Upper lobe of left lung (tissue), 4 donors: Measurements from ENCODE around the gene PRKCA.

Source experiments
- POLR2A ChIP-seq, 4 donors: fragments of 450-650 bp; IDR thresholded peaks; one replicate each; pipeline ENCODE4 v1.5.1; 2016 to 2017; ENCODE audit warnings: antibody characterized with exemption in 4 of 4, mild to moderate bottlenecking in 2 of 4
- POLR2AphosphoS5 ChIP-seq, 2 donors: sonication (generic); formaldehyde crosslinking; IDR thresholded peaks; one replicate each; pipeline ENCODE4 v1.5.1; 2017; ENCODE audit warnings: antibody characterized with exemption in 2 of 2
- TF ChIP-seq, protein P1 (sequence below), 6 experiments: fragments of 450-650 bp in 4 of 6; fragments of 200-600 bp in 2 of 6; sonication (generic) in 2 of 6; IDR thresholded peaks; one replicate each; pipeline ENCODE4 v1.5.1; 2016 to 2019; ENCODE audit warnings: antibody characterized with exemption in 6 of 6

DNA sequence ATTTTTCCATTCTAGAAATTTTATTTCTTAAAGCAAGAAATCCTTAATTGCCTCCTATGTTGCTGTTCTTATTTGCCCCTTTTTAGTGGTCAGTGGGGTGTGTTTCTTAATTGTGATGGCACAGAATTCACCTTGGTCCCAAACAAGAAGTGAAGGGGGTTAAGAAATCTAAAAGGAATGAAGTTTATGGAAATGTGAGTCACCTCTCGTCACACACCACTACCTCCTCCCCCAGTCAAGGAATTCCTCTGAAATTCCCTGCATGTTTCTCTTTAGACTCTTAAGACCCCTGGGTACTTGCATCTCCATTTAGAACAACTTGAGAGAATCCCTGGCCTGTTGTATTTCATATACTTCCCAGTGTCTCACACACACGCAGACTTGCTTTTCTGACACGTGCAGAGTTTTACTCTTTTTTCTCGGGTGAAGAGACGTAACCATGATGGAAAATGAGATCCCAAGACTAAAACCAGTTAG is 247.4 kb downstream of the PRKCA start:
- no peak for TF ChIP-seq POLR2A (IDR thresholded peaks at IDR 0.05)
- TF ChIP-seq, protein P1, sequence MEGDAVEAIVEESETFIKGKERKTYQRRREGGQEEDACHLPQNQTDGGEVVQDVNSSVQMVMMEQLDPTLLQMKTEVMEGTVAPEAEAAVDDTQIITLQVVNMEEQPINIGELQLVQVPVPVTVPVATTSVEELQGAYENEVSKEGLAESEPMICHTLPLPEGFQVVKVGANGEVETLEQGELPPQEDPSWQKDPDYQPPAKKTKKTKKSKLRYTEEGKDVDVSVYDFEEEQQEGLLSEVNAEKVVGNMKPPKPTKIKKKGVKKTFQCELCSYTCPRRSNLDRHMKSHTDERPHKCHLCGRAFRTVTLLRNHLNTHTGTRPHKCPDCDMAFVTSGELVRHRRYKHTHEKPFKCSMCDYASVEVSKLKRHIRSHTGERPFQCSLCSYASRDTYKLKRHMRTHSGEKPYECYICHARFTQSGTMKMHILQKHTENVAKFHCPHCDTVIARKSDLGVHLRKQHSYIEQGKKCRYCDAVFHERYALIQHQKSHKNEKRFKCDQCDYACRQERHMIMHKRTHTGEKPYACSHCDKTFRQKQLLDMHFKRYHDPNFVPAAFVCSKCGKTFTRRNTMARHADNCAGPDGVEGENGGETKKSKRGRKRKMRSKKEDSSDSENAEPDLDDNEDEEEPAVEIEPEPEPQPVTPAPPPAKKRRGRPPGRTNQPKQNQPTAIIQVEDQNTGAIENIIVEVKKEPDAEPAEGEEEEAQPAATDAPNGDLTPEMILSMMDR (IDR thresholded peaks at IDR 0.05): no peak
- no peak for TF ChIP-seq POLR2AphosphoS5 (IDR thresholded peaks at IDR 0.05)
